HG03045 (cell line): Measurements from ENCODE around the gene BICD2.

Source experiments
- ATAC-seq: cut with Tn5 transposase; IDR thresholded peaks from one replicate; pipeline ENCODE4 v1.9.1; 2021; ENCODE audit warnings: mild to moderate bottlenecking, moderate library complexity; ENCODE audit not compliant: unreplicated experiment

The BICD2 gene

DNA sequence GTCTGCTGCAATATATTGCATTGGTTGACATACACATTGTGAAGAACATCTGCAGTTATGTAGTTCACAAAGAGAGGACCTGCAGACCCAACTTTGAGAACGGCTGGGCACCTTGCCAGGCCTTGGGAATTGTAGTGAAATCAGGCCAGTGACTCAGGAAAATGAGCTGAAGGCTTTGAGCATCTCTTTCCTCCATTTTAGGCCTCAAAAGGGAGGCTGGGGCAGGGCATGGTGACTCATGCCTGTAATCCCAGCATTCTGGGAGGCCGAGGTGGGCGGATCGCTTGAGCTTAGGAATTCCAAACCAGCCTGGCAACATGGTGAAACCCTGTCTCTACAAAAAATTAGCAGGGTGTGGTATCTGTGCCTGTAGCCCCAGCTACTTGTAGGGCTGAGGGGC, 93.3 kb downstream of the BICD2 start:
- no peak for ATAC-seq

DNA sequence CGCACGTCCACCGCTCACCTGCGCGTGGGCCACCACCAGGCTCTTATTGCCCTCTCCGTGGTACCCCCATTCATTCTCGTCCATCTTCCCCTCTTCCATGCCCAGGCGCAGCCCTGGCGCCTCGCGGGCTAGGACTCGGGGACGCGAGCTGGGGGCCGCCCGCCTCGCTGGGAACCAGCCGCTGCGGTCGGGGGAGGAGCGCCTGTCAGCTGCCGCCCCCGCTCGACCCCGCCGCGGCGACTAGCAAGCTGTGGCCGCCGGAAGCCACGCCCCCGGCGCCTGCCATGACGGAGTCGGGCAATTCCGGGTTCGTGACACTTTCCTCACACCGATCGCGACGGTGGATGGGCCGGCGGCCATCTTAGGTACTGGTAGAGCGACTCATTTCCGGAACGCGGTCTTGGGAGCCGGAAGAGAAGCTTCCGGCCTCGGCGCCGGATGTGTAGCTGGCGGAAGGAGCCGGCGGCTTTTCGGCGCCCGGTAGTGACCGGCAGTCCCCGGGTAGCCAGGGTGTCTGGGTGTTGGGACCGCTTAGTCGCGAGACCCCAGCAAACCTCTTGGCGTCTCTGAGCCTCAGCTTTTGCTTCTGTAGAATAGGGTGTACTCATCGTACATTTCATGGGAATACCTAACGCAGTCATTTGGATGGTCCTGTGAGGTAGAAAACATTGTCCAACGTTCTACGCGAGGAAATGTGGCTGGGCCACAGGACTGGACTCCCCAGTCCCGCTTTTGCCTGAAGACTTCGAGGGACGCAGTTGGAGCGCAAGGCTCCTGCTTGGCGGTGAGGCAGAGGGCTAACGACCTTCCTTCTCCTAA, 94.5 kb downstream of the BICD2 start, which contains the start of gene IPPK:
IPPK (minus strand) TSS at position 242 of the 819 bp plus-strand sequence; CDS start at position 99, 143 bp downstream.
- peak; percentile 90 for ATAC-seq

DNA sequence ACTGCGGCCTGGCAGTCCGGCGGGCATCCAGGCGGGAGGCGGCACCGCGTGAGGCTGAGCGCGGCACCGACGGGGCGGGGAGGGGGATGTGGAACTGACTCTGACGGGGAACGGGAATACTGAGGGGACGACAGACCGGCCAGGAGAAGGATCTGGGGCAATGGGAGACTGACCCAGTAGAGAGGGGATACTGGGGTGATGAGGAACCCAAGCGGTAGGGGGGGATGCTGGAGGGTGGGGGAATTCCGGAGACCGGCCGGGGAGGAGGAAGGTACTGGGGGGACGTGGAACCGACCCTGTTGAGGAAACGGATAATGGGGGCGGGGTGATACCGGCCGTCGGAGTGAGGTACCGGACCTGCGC, 95.1 kb downstream of the BICD2 start:
- ATAC-seq: peak; percentile 22

DNA sequence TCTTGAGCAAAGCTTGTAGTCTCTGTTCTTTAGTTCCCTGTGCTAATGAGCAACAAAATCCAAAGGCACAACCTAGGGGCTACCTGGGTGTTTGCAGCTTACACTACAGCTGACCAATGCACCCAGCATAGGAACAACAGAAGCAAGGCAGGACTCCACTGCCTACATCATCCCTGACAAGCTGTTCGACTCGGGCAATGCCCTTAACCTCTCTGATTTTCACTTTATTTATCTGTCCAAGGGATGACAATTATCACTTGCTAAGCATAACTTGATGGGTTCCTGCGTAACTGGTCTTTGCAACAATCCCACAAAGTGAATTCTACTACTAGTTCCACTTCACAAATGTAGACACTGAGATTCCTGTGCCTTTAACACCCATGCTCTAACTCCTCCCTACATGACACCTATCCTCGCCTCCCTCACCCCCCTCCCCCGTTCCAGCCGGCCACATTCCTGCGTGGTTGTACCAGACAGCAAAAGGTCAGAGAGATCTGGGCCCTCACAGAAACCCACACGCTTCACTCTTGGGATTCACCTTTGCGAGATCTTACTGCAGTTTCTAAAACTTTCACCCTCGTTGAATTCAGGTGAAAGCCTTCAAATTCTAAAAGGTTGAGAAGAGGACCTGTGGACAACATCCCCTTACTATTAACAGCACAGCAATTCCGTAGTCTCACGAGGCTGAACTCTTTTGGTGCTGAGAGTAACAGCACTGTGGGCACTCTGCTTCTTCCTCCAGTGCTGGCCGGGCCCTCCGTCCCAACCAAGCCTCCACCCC, 95.7 kb downstream of the BICD2 start:
- no peak for ATAC-seq

DNA sequence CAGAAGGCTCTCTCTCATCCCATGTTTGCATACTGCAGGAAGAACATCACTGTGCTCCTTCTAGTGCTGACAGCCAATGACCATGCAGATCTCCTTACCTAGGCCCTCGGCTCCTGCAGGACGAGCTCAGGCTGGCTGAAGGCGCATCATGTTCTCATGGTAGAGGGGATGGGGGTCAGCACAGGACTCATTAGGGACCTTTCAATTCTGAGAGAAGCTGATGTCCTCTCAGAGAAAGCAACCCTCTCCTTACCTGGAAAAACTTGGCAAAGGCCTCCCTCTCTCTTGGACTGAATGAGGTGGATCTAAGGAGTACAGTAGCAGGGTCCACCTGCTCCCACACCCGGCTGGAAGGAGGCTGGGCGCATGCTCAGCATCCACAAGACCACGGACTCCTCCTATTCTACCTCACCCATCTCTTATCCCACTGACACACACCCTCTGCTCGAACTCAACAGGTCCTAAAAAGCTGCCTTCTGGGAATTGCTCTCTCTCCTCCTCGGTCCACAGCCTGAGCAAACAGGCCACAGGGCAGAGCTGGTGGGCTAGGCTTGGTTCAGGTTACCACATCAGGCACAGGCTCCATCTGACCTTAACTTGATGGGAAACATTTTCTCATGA, 97.6 kb downstream of the BICD2 start:
- no peak for ATAC-seq

DNA sequence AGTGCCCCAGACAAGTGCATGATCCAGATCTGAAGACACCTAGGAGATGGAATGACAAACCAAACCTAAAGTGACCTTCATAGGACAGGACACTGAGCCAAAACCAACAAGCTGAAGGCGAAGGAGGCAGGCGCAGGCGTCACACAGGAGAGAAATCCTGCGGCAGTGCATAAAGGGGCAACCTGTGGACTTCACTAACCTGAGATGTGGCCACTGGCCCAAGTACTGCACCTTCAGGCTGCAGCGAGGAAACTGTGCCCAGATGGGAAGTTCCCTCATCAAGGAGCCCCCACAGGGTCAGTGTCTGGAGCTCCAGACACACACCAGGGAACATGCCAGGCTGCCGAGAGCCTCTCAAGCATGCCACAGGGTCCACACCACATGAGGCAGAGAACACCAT, 98.4 kb downstream of the BICD2 start:
- ATAC-seq: no peak

DNA sequence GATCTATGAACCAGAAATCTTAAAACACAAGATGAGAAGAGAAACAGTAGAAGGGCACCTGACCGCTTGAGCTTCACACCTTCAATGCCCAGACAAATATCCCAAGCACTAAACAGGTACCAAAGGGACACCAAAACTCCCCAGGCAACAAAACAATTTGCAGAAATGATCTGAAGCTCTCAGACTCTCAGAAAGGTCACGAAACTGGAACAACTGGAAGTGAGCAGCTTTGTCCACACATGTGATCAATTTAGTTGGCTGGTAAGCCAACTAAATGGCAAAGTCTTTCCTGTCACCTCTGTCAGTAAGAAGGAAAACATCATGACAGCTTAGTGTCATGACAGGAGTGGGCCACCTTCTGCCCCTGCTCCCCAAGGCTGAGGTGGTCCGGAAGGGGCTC, 98.8 kb downstream of the BICD2 start:
- no peak for ATAC-seq

DNA sequence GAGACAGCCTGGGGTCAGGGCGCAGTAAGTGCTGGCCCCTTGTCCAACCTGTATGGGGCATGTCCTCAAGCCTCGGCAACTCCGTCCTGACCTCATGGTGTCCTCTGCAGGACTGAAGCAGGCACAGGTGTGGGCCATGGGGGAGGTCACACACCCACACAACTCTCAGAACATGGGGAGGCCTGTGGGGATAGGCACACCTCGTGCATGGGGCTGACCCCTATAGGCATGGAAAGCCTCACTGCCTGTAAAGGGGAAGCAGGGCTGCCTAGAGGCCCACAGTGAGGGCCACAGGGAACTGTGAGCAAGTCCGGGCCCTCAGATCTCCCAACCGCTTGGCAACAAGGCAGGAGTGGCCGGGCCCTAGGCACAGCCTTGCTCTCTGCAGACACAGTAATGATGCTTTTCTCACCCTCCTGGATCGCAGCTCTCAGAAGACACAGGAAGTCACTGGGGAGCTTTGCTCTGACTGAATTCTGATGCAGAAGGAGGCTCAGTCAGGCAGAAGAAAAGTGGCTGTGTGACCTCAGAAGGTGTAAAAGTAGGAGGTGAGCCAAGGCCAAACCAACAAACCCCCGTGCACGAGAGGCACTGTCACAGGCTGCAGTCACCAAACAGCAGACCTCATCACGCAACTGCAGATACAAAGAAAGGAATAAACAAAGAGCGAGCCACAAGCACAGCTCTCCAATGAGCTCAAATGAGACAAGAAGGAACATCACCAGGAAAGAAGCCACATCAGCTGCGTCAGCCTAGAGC, 100.1 kb downstream of the BICD2 start:
- ATAC-seq: no peak

DNA sequence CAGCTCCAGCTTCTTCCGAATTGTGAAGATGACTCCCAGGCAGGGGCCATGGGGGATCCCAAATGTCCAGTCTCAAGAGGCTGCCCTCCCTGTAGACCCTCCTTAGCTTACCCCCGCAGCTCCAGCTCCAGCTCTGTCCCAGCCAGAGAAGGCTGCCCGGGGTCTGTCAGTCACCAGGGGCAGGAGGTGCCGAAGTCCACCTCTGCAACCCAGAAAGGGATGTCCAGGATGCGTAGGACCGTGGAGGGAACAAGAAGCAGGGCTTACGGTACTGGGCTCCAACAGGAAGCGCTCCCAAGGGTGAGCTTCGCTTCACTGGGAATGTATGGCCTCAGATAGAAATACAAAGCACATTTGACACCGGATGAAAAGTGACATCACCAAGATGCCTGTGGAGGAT, 100.7 kb downstream of the BICD2 start:
- no peak for ATAC-seq

DNA sequence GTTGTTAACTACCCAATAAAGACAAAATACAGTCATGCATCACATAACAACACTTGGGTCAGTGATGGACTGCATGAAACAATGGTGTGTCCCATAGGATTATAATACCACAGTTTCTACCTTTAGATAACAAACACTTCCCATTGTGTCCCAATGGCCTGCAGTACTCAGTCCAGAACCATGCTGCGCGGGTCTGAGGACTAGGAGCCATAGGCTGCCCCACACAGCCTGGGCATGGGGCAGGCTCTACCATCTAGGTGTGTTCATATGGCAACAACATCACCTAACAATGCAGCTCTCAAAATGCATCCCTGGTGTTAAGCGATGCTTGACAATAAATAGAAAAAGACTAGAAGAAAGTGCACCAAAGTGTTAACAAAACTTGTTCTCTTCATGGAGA, 101.5 kb downstream of the BICD2 start:
- no peak for ATAC-seq

DNA sequence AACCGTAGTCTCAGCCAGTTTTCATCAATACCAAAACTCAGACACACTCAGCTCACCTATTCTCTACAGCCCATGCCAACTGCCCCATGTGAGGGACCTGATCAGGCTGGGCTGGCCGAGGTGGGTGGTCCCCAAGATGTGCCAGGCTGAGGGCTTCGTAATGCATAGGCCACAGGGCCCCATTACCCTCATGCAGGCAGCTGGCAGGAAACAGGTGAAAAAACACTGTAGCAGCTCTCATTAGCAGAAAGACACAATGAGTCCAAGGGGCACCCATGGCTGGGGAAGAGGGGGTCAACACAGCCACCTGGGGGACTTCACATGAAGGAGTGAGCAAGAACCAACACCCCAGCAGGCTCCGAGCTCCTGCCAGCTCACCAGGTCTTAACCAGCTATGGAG, 102.9 kb downstream of the BICD2 start:
- ATAC-seq: no peak
